ENCODE results near the gene FNBP1L. TPM values are rescaled to one million over a fixed set of nuclear protein-coding genes. Genes with fewer than 3 reads are reported as not detected.

Gene FNBP1L
- total RNA-seq, 1 donor from 2014 or later: 162 TPM

DNA sequence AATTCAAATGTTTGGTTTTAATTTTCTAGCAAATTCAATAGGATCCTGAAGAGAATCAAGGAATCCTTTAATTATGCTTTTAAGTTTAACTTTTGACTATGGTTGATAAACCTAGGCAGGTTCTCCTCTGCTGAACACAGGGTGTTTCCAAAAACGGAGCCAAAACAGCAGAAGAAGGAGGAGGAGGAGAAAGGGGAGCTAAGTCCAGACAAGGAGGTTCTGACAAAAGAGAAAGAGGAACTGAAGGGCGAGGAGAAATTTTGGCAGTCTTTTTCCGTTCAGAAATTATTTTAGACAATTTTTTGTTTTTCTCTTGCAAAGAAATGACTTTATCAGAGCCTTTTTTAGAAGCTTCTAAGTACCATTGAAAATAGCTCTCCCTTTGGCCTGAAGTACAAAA is 33.2 kb upstream of the FNBP1L start:
- Mint-ChIP-seq H3K36me3 (no peaks in the 10 kb centered on the region), H3K27ac (no peak overlapping the region), H3K27me3 (ENCODE audit: insufficient read depth, low read depth) (no peaks in the 10 kb centered on the region), H3K4me3 (no peak overlapping the region), H3K9me3 (peaks cover 1% of the 10 kb centered on the region), H3K4me1 (no peaks in the 10 kb centered on the region)
- no peaks in the 10 kb centered on the region for H3K27me3 ChIP-seq
- no peak overlapping the region for H3K4me3 ChIP-seq
- TF ChIP-seq EZH2phosphoT487 (IDR thresholded peaks at IDR 0.05): no peak
- TF ChIP-seq, protein P1, sequence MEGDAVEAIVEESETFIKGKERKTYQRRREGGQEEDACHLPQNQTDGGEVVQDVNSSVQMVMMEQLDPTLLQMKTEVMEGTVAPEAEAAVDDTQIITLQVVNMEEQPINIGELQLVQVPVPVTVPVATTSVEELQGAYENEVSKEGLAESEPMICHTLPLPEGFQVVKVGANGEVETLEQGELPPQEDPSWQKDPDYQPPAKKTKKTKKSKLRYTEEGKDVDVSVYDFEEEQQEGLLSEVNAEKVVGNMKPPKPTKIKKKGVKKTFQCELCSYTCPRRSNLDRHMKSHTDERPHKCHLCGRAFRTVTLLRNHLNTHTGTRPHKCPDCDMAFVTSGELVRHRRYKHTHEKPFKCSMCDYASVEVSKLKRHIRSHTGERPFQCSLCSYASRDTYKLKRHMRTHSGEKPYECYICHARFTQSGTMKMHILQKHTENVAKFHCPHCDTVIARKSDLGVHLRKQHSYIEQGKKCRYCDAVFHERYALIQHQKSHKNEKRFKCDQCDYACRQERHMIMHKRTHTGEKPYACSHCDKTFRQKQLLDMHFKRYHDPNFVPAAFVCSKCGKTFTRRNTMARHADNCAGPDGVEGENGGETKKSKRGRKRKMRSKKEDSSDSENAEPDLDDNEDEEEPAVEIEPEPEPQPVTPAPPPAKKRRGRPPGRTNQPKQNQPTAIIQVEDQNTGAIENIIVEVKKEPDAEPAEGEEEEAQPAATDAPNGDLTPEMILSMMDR (IDR thresholded peaks at IDR 0.05): no peak
- no peak for TF ChIP-seq EZH2 (IDR thresholded peaks at IDR 0.05)
- H2AFZ ChIP-seq (replicated peaks): no peak overlapping the region
- DNase-seq (ENCODE audit: low spot score): no peak
- no peaks in the 10 kb centered on the region for H3K36me3 ChIP-seq
- no peak overlapping the region for H3K4me2 ChIP-seq
- no peaks in the 10 kb centered on the region for H3K4me1 ChIP-seq
- H4K20me1 ChIP-seq (ENCODE audit: low read depth): no peaks in the 10 kb centered on the region
- no peaks in the 10 kb centered on the region for H3K9me3 ChIP-seq (ENCODE audit: low read depth)
- H3F3A ChIP-seq (ENCODE audit: low read depth): no peaks in the 10 kb centered on the region
- no peak overlapping the region for H3K9ac ChIP-seq
- no peaks in the 10 kb centered on the region for H3K79me2 ChIP-seq (ENCODE audit: low read depth)
- no peak overlapping the region for H3K27ac ChIP-seq

DNA sequence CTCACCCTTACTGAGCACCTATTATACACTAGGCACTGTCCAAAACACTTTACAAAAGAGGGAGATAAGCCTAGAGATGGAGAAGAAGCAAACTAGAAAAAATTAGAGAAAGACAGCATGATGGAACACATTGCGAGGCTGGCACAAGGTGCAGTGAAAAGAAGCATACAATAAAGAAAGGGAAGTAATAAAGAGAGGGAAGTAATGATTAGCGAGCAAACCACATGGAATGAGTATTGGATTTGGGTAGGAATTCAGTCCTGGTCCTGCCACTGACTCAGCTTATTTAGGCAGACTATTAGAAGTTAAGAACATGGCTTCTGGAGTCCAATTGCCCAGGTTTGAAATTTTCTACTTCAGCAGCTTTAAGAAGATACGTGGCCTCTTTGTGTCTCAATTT is 32.6 kb upstream of the FNBP1L start:
- Mint-ChIP-seq H3K27me3 (ENCODE audit: insufficient read depth, low read depth) (no peaks in the 10 kb centered on the region), H3K9me3 (no peaks in the 10 kb centered on the region), H3K4me3 (no peak overlapping the region), H3K4me1 (no peaks in the 10 kb centered on the region), H3K27ac (no peak overlapping the region), H3K36me3 (no peaks in the 10 kb centered on the region)
- Histone ChIP-seq H3K4me2 (no peak overlapping the region), H3K36me3 (no peaks in the 10 kb centered on the region), H3K27ac (no peak overlapping the region), H4K20me1 (ENCODE audit: low read depth) (no peaks in the 10 kb centered on the region), H3K79me2 (ENCODE audit: low read depth) (no peaks in the 10 kb centered on the region), H3F3A (ENCODE audit: low read depth) (no peaks in the 10 kb centered on the region), H2AFZ (replicated peaks) (no peak overlapping the region), H3K27me3 (no peaks in the 10 kb centered on the region), H3K4me3 (no peak overlapping the region), H3K9ac (no peak overlapping the region), H3K4me1 (no peaks in the 10 kb centered on the region), H3K9me3 (ENCODE audit: low read depth) (no peaks in the 10 kb centered on the region)
- no peak for DNase-seq (ENCODE audit: low spot score)
- TF ChIP-seq EZH2phosphoT487 (IDR thresholded peaks at IDR 0.05) (no peak), EZH2 (IDR thresholded peaks at IDR 0.05) (no peak)
- TF ChIP-seq, protein P1 (IDR thresholded peaks at IDR 0.05): no peak

DNA sequence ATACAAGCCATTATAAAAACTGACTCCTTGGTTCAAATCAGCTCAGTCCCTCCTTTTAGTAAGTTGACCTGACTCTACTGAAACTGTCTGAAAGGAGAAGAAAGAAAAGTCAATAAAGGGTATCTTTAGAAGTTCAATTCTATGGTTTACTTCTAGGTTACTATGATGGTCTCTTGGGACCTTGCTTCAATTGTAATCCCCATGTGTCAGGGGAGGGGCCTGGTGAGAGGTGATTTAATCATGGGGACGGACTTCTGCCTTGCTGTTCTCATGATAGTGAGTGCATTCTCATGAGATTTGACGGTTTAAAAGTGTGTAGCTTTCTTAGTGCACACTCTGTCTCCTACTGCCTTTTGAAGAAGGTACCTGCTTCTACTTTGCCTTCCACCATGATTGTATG is 31.7 kb upstream of the FNBP1L start:
- Histone ChIP-seq H3K36me3 (no peaks in the 10 kb centered on the region), H3K9me3 (ENCODE audit: low read depth) (no peaks in the 10 kb centered on the region), H3K27ac (no peak overlapping the region), H3F3A (ENCODE audit: low read depth) (no peaks in the 10 kb centered on the region), H3K4me1 (no peaks in the 10 kb centered on the region), H3K4me2 (no peak overlapping the region), H3K9ac (no peak overlapping the region), H2AFZ (replicated peaks) (no peak overlapping the region), H4K20me1 (ENCODE audit: low read depth) (no peaks in the 10 kb centered on the region), H3K4me3 (no peak overlapping the region), H3K27me3 (no peaks in the 10 kb centered on the region), H3K79me2 (ENCODE audit: low read depth) (no peaks in the 10 kb centered on the region)
- Mint-ChIP-seq H3K36me3 (no peaks in the 10 kb centered on the region), H3K27me3 (ENCODE audit: insufficient read depth, low read depth) (no peaks in the 10 kb centered on the region), H3K9me3 (no peaks in the 10 kb centered on the region), H3K4me3 (no peak overlapping the region), H3K4me1 (no peaks in the 10 kb centered on the region), H3K27ac (no peak overlapping the region)
- no peak for DNase-seq (ENCODE audit: low spot score)
- TF ChIP-seq, protein P1 (IDR thresholded peaks at IDR 0.05): no peak
- TF ChIP-seq EZH2phosphoT487 (IDR thresholded peaks at IDR 0.05) (no peak), EZH2 (IDR thresholded peaks at IDR 0.05) (no peak)

Measured in neural progenitor cell (in vitro differentiated cells).